Panc1 (cell line): ENCODE measurements around the gene ZFHX3. TPM values are rescaled to one million over a fixed set of nuclear protein-coding genes. Genes with fewer than 3 reads are reported as not detected.
A peak's percentile ranks its signal among the peaks of the same experiment; 100 is the strongest.

Experiments used
- ATAC-seq: fragments of 200-7000 bp; cut with Tn5 transposase; 2 replicates; pipeline ENCODE4 v1.9.1; 2020; ENCODE audit warnings: mild to moderate bottlenecking, moderate library complexity
- BruUV-seq: library from RNA; stranded (reverse); fragments of 400-500 nt; replicated peaks from 2 replicates; lab custom pipeline; 2021; lab: Mats Ljungman, UMichigan
- CTCF ChIA-PET: fragments of 300-600 bp; sonication (Branson Sonifier 250); formaldehyde crosslinking; loops from one replicate; lab custom pipeline; 2022; ENCODE audit warnings: antibody characterized with exemption; lab: Charles Lee
- POLR2A ChIA-PET: fragments of 300-600 bp; sonication (Branson Sonifier 250); formaldehyde crosslinking; loops from one replicate; lab custom pipeline; 2022; ENCODE audit warnings: antibody characterized with exemption; lab: Charles Lee
- DNase-seq: peaks from one replicate; pipeline ENCODE4 v3.0.0-alpha.2; 2010; ENCODE audit warnings: low read depth, low spot score
- H3K27ac ChIP-seq: 2 replicates; pipeline ENCODE4 v1.5.1; 2011; ENCODE audit warnings: mild to moderate bottlenecking, low read length, inconsistent platforms
- H3K27me3 ChIP-seq: fragments of 200-500 bp; sonication (Bioruptor generic); 2 replicates; pipeline ENCODE4 v1.6.0; 2014; ENCODE audit warnings: low read length, inconsistent platforms; ENCODE audit not compliant: control insufficient read depth, insufficient read depth
- H3K36me3 ChIP-seq: fragments of 200-500 bp; sonication (Bioruptor generic); 2 replicates; pipeline ENCODE4 v1.5.1; 2014; ENCODE audit warnings: inconsistent platforms, mild to moderate bottlenecking, low read length, moderate library complexity; ENCODE audit not compliant: control insufficient read depth, insufficient read depth
- H3K4me1 ChIP-seq: 2 replicates; pipeline ENCODE4 v1.5.1; 2011; ENCODE audit warnings: inconsistent platforms, mild to moderate bottlenecking, low read length, moderate library complexity; ENCODE audit not compliant: control insufficient read depth, insufficient read depth
- H3K4me3 ChIP-seq, 2 experiments: 2 replicates each; pipeline ENCODE4 v1.5.1; 2011 to 2012; ENCODE audit warnings: low read depth in 2 of 2, low read length in 2 of 2, mild to moderate bottlenecking in 2 of 2, inconsistent platforms in 1 of 2, moderate library complexity in 1 of 2
- H3K9me3 ChIP-seq: fragments of 200-500 bp; sonication (Bioruptor generic); 2 replicates; pipeline ENCODE4 v1.5.1; 2014; ENCODE audit warnings: low read depth, mild to moderate bottlenecking, inconsistent platforms, low read length, moderate library complexity; ENCODE audit not compliant: control insufficient read depth, insufficient read depth
- CTCF ChIP-seq: fragments of 450-650 bp; IDR thresholded peaks from 2 replicates; pipeline ENCODE4 v1.5.1; 2017; ENCODE audit warnings: mild to moderate bottlenecking
- POLR2AphosphoS5 ChIP-seq: IDR thresholded peaks from 2 replicates; pipeline ENCODE4 v1.6.1; 2012; ENCODE audit warnings: mild to moderate bottlenecking, low read depth, low read length, moderate library complexity
- REST ChIP-seq, 2 experiments: IDR thresholded peaks; 2 replicates each; pipeline ENCODE4 v1.6.1; 2011 to 2012; ENCODE audit warnings: low read depth in 2 of 2, control low read depth in 1 of 2, low read length in 1 of 2, mild to moderate bottlenecking in 1 of 2, moderate library complexity in 1 of 2; ENCODE audit not compliant: insufficient read depth in 1 of 2
- SIN3A ChIP-seq: IDR thresholded peaks from 2 replicates; pipeline ENCODE4 v1.6.1; 2012; ENCODE audit warnings: low read depth, mild to moderate bottlenecking, low read length, moderate library complexity, borderline replicate concordance; ENCODE audit not compliant: insufficient read depth
- TCF7L2 ChIP-seq: IDR thresholded peaks from 2 replicates; pipeline ENCODE4 v1.6.1; 2011; ENCODE audit warnings: mild to moderate bottlenecking, low read depth, low read length, inconsistent platforms
- in situ Hi-C: cut with HindIII; loops from 2 replicates; pipeline ENCODE4 v1.10.0; 2016; ENCODE audit warnings: low sequenced_read_pairs, low pct_unique_long_range_greater_than_20kb
- intact Hi-C: fragments of 100-400 bp; cut with micrococcal nuclease; formaldehyde crosslinking; loops from one replicate; pipeline ENCODE4 v1.10.0; 2022; ENCODE audit not compliant: unreplicated experiment
- total RNA-seq: library from RNA; stranded (reverse); gene quantifications from one replicate; pipeline ENCODE4 v1.2.1, GENCODE V29; 2021; ENCODE audit not compliant: unreplicated experiment

Gene ZFHX3
- total RNA-seq, 1 experiment from 2014 or later, result 7.1 TPM

GRCh38 chr16:73064994-73065545 is 17.1 kb upstream of the ZFHX3 start:
- no peaks in the 10 kb centered on the region for H3K27me3 ChIP-seq
- no TSS peak for BruUV-seq
- DNase-seq (no peak), ATAC-seq (peak; percentile 26; the same call in 1 of the 2 replicates)
- in situ Hi-C loops (no loop called here), intact Hi-C loops (loop anchor here (10.0 kb wide), 1 partner anchor 130 kb away; no protein-coding TSS in a partner anchor)
- no peak for TF ChIP-seq POLR2AphosphoS5
- no peak for TF ChIP-seq SIN3A
- TF ChIP-seq CTCF, result no peak
- no peak for TF ChIP-seq TCF7L2
- no peak for TF ChIP-seq REST (IDR thresholded peaks at IDR 0.05; ENCODE audit: insufficient read depth in 1 of 2, low read depth in 2 of 2, low read length in 1 of 2)
- no peaks in the 10 kb centered on the region for H3K9me3 ChIP-seq
- H3K27ac ChIP-seq, result no peak overlapping the region
- H3K36me3 ChIP-seq, result no peaks in the 10 kb centered on the region
- H3K4me3 ChIP-seq, result peak overlapping the region; percentile 14 to 51
- ChIA-PET POLR2A (no interaction called here), CTCF (interaction anchor here (0.8 kb wide), 1 partner anchor 18 kb away, joined by 5 read pairs; no protein-coding TSS in a partner anchor)
- peaks cover under 1% of the 10 kb centered on the region; the same call in 1 of the 2 replicates for H3K4me1 ChIP-seq

- intact Hi-C loops, result loop anchor here (10.0 kb wide), 1 partner anchor 130 kb away; no protein-coding TSS in a partner anchor
- H3K9me3 ChIP-seq, result no peaks in the 10 kb centered on the region
- H3K4me1 ChIP-seq, result no peaks in the 10 kb centered on the region; the same call in 1 of the 2 replicates
- no peak for TF ChIP-seq SIN3A
- no peak for TF ChIP-seq TCF7L2
- no peak for TF ChIP-seq CTCF
- TF ChIP-seq REST (IDR thresholded peaks at IDR 0.05; ENCODE audit: insufficient read depth in 1 of 2, low read depth in 2 of 2, low read length in 1 of 2), result no peak
- TF ChIP-seq POLR2AphosphoS5, result no peak
- BruUV-seq, result no TSS peak
- ChIA-PET POLR2A (no interaction called here), CTCF (interaction anchor here (0.6 to 0.8 kb wide), 3 partner anchors 9 to 113 kb away, joined by 3 to 7 read pairs (median 5); no protein-coding TSS in a partner anchor)
- no peak overlapping the region for H3K27ac ChIP-seq
- H3K4me3 ChIP-seq, result peak overlapping the region; percentile 14 to 51
- no peaks in the 10 kb centered on the region for H3K36me3 ChIP-seq
- DNase-seq (no peak), ATAC-seq (peak; percentile 78; the same call in 1 of the 2 replicates)
- in situ Hi-C loops, result no loop called here
- H3K27me3 ChIP-seq, result no peaks in the 10 kb centered on the region
These were observed 16.5 kb upstream of the ZFHX3 start for GRCh38 chr16:73064212-73064993.
